Keratinocyte (primary cell): Measurements from ENCODE around the gene DMBX1. TPM values are rescaled to one million over a fixed set of nuclear protein-coding genes. Genes with fewer than 3 reads are reported as not detected.

ENCODE experiments used
- DNase-seq: peaks from one replicate; pipeline ENCODE4 v3.0.0-alpha.2; 2011; ENCODE audit warnings: low read depth, missing footprints, low spot score
- FAIRE-seq: peaks from 2 replicates; lab custom pipeline; 2011; peaks lifted over from hg19 to GRCh38; lab: Jason Lieb, UNC
- H2AFZ ChIP-seq: 2 replicates; pipeline ENCODE4 v1.6.0; 2012; ENCODE audit warnings: low read length, control low read depth, inconsistent platforms; ENCODE audit not compliant: control insufficient read depth
- H3K27ac ChIP-seq: 2 replicates; pipeline ENCODE4 v1.5.1; 2011; ENCODE audit warnings: low read length; ENCODE audit not compliant: control insufficient read depth, insufficient read depth
- H3K27me3 ChIP-seq: 3 replicates; pipeline ENCODE4 v1.6.0; 2011; ENCODE audit warnings: low read length; ENCODE audit not compliant: control insufficient read depth, insufficient read depth; ENCODE audit errors: extremely low read depth
- H3K36me3 ChIP-seq, 2 experiments: 2 replicates in 1 of 2; 3 replicates in 1 of 2; pipeline ENCODE4 v1.5.1; 2011; ENCODE audit warnings: low read length in 2 of 2, mild to moderate bottlenecking in 1 of 2; ENCODE audit not compliant: control insufficient read depth in 2 of 2, insufficient read depth in 2 of 2; ENCODE audit errors: extremely low read depth in 1 of 2
- H3K4me1 ChIP-seq: 3 replicates; pipeline ENCODE4 v1.5.1; 2011; ENCODE audit warnings: low read length; ENCODE audit not compliant: control insufficient read depth, insufficient read depth; ENCODE audit errors: extremely low read depth
- H3K4me2 ChIP-seq: 3 replicates; pipeline ENCODE4 v1.6.0; 2011; ENCODE audit warnings: low read depth, low read length; ENCODE audit not compliant: control insufficient read depth, insufficient read depth; ENCODE audit errors: extremely low read depth
- H3K4me3 ChIP-seq, 3 experiments: fragments of 200-600 bp in 1 of 3; sonication (generic) in 1 of 3; 2 replicates in 2 of 3; 3 replicates in 1 of 3; pipeline ENCODE4 v1.5.1; 2011 to 2016; ENCODE audit warnings: low read length in 3 of 3, mild to moderate bottlenecking in 3 of 3, control low read depth in 2 of 3, inconsistent platforms in 1 of 3, low read depth in 1 of 3, mixed read lengths in 1 of 3, mixed run types in 1 of 3, moderate library complexity in 1 of 3; ENCODE audit not compliant: control insufficient read depth in 2 of 3, insufficient read depth in 2 of 3; ENCODE audit errors: extremely low read depth in 1 of 3
- H3K79me2 ChIP-seq: 2 replicates; pipeline ENCODE4 v1.6.0; 2012; ENCODE audit warnings: low read length; ENCODE audit not compliant: control insufficient read depth, insufficient read depth
- H3K9ac ChIP-seq: 3 replicates; pipeline ENCODE4 v1.6.0; 2011; ENCODE audit warnings: low read length; ENCODE audit not compliant: control insufficient read depth, insufficient read depth; ENCODE audit errors: extremely low read depth
- H3K9me1 ChIP-seq: 3 replicates; pipeline ENCODE4 v1.6.0; 2011; ENCODE audit warnings: low read length; ENCODE audit not compliant: control insufficient read depth, insufficient read depth; ENCODE audit errors: extremely low read depth
- H3K9me3 ChIP-seq: 2 replicates; pipeline ENCODE4 v1.5.1; 2012; ENCODE audit warnings: low read depth, low read length; ENCODE audit not compliant: control insufficient read depth
- H4K20me1 ChIP-seq: 3 replicates; pipeline ENCODE4 v1.6.0; 2011; ENCODE audit warnings: low read length; ENCODE audit not compliant: control insufficient read depth, insufficient read depth; ENCODE audit errors: extremely low read depth
- CTCF ChIP-seq, 3 experiments: IDR thresholded peaks in 1 of 3; conservative IDR thresholded peaks in 1 of 3; optimal IDR thresholded peaks in 1 of 3; 2 replicates in 2 of 3; 3 replicates in 1 of 3; pipeline versions ENCODE3 to v1.5.1; 2011; ENCODE audit warnings: low read length in 3 of 3, mild to moderate bottlenecking in 3 of 3, moderate library complexity in 2 of 3, control low read depth in 1 of 3, inconsistent platforms in 1 of 3; ENCODE audit not compliant: insufficient read depth in 2 of 3; ENCODE audit errors: extremely low read depth in 1 of 3
- EZH2 ChIP-seq: IDR thresholded peaks from one replicate; pipeline ENCODE4 v1.6.1; 2012; ENCODE audit warnings: inconsistent platforms, mild to moderate bottlenecking, low read length, moderate library complexity
- dilution Hi-C: fragments of 300-500 bp; cut with MboI; formaldehyde crosslinking; loops from one replicate; pipeline ENCODE4 v1.7.0; 2020; ENCODE audit warnings: low sequenced_read_pairs; ENCODE audit not compliant: extremely low pct_ligation_motif_present
- polyA plus RNA-seq, 5 experiments: library from polyadenylated mRNA; depleted of rRNA in 3 of 5; stranded (reverse) in 3 of 5; stranded (forward) in 1 of 5; unstranded in 1 of 5; fragments of >200 nt; gene quantifications; 1 replicate in 1 of 5; 2 replicates in 3 of 5; 3 replicates in 1 of 5; pipeline versions ENCODE4 v1.2.1 to v1.2.3, GENCODE V29; 2011 to 2012; ENCODE audit warnings: missing spikeins in 2 of 5, low read depth in 1 of 5, low replicate concordance in 1 of 5

The DMBX1 gene
- polyA plus RNA-seq, 1 donor (not counting 4 experiments of a cell fraction or from before 2014, with no cell fraction given) = not detected

GRCh38 chr1:46501528-46501927, 11.9 kb downstream of the DMBX1 start:
- Histone ChIP-seq H3K4me3 (no peak overlapping the region), H3K27me3 (peaks cover 3% of the 10 kb centered on the region), H2AFZ (no peak overlapping the region), H3K9me1 (no peaks in the 10 kb centered on the region), H3K36me3 (no peaks in the 10 kb centered on the region), H3K4me2 (no peak overlapping the region), H3K4me1 (no peaks in the 10 kb centered on the region), H3K79me2 (no peaks in the 10 kb centered on the region), H4K20me1 (no peaks in the 10 kb centered on the region), H3K9me3 (no peaks in the 10 kb centered on the region), H3K9ac (no peak overlapping the region), H3K27ac (no peak overlapping the region)
- no peak for TF ChIP-seq CTCF (optimal IDR thresholded peaks at IDR 0.05 in 1 of 3, IDR thresholded peaks at IDR 0.05 in 1 of 3, conservative IDR thresholded peaks at IDR 0.05 in 1 of 3; ENCODE audit: extremely low read depth in 1 of 3, insufficient read depth in 2 of 3, low read length in 3 of 3)
- TF ChIP-seq EZH2 = no peak
- dilution Hi-C loops = no loop called here
- FAIRE-seq (no peak), DNase-seq (no peak)

GRCh38 chr1:46503421-46503820, 13.8 kb downstream of the DMBX1 start:
- dilution Hi-C loops = no loop called here
- Histone ChIP-seq H3K4me2 (no peak overlapping the region), H3K4me1 (no peaks in the 10 kb centered on the region), H2AFZ (no peak overlapping the region), H3K9me3 (no peaks in the 10 kb centered on the region), H3K9me1 (no peaks in the 10 kb centered on the region), H3K79me2 (no peaks in the 10 kb centered on the region), H3K4me3 (no peak overlapping the region), H3K27me3 (peaks cover 3% of the 10 kb centered on the region), H3K9ac (no peak overlapping the region), H3K27ac (no peak overlapping the region), H3K36me3 (no peaks in the 10 kb centered on the region), H4K20me1 (no peaks in the 10 kb centered on the region)
- DNase-seq = no peak
- no peak for TF ChIP-seq CTCF (optimal IDR thresholded peaks at IDR 0.05 in 1 of 3, IDR thresholded peaks at IDR 0.05 in 1 of 3, conservative IDR thresholded peaks at IDR 0.05 in 1 of 3; ENCODE audit: extremely low read depth in 1 of 3, insufficient read depth in 2 of 3, low read length in 3 of 3)
- FAIRE-seq = no peak
